GM23338 (cell line): ENCODE data around the gene SMIM34. TPM values are rescaled to one million over a fixed set of nuclear protein-coding genes. Genes with fewer than 3 reads are reported as not detected.
A peak's percentile ranks its signal among the peaks of the same experiment; 100 is the strongest.
"Not testable (repeated sequence)": the region's sequence is repeated elsewhere in the genome, so short reads cannot be mapped to it uniquely, and the experiment has no call there.

Experiments used
- ATAC-seq: fragments of 200-7000 bp; cut with Tn5 transposase; 3 replicates; pipeline ENCODE4 v1.9.1; 2020
- DNase-seq: peaks from one replicate; pipeline ENCODE4 v3.0.0-alpha.2; 2015; ENCODE audit warnings: low spot score
- H2AFZ ChIP-seq: fragments of 200-600 bp; sonication (generic); 2 replicates; pipeline ENCODE4 v1.8.0; 2016; ENCODE audit warnings: antibody characterized with exemption, mild to moderate bottlenecking, moderate library complexity
- H3F3A ChIP-seq: fragments of 200-600 bp; sonication (generic); replicated peaks from 2 replicates; pipeline ENCODE4 v1.8.0; 2017; ENCODE audit warnings: antibody characterized with exemption, mixed run types, low read depth
- H3K27ac ChIP-seq: fragments of 200-600 bp; sonication (generic); 2 replicates; pipeline ENCODE4 v1.6.1; 2016; ENCODE audit warnings: low read depth
- H3K27me3 ChIP-seq: fragments of 200-600 bp; sonication (generic); 2 replicates; pipeline ENCODE4 v1.8.0; 2016; ENCODE audit warnings: mild to moderate bottlenecking, mixed run types, moderate library complexity; ENCODE audit not compliant: insufficient read depth
- H3K36me3 ChIP-seq: fragments of 200-600 bp; sonication (generic); 2 replicates; pipeline ENCODE4 v1.8.0; 2016; ENCODE audit warnings: mild to moderate bottlenecking; ENCODE audit not compliant: insufficient read depth
- H3K4me1 ChIP-seq: fragments of 200-600 bp; sonication (generic); 2 replicates; pipeline ENCODE4 v1.8.0; 2016; ENCODE audit warnings: mild to moderate bottlenecking, moderate library complexity; ENCODE audit not compliant: insufficient read depth
- H3K4me2 ChIP-seq: fragments of 200-600 bp; sonication (generic); 2 replicates; pipeline ENCODE4 v1.7.1; 2017; ENCODE audit warnings: mixed run types
- H3K4me3 ChIP-seq: fragments of 200-600 bp; sonication (generic); 2 replicates; pipeline ENCODE4 v1.6.1; 2016; ENCODE audit warnings: mixed run types
- H3K79me2 ChIP-seq: fragments of 200-600 bp; sonication (generic); replicated peaks from 2 replicates; pipeline ENCODE4 v1.8.0; 2017; ENCODE audit warnings: mild to moderate bottlenecking; ENCODE audit not compliant: insufficient read depth
- H3K9me2 ChIP-seq: fragments of 200-600 bp; sonication (generic); 2 replicates; pipeline ENCODE4 v1.8.0; 2017; ENCODE audit not compliant: insufficient read depth
- H4K20me1 ChIP-seq: fragments of 200-600 bp; sonication (generic); replicated peaks from 2 replicates; pipeline ENCODE4 v1.8.0; 2017; ENCODE audit warnings: mild to moderate bottlenecking; ENCODE audit not compliant: insufficient read depth
- H3K27ac Mint-ChIP-seq: 2 replicates; pipeline ENCODE4 v1.8.0; 2020; ENCODE audit warnings: inconsistent platforms, mild to moderate bottlenecking, moderate library complexity, mixed read lengths
- H3K27me3 Mint-ChIP-seq: 3 replicates; pipeline ENCODE4 v1.8.0; 2022; ENCODE audit warnings: low read depth, mild to moderate bottlenecking, moderate library complexity, mixed read lengths, inconsistent platforms; ENCODE audit not compliant: insufficient read depth, poor library complexity
- H3K36me3 Mint-ChIP-seq: 3 replicates; pipeline ENCODE4 v1.8.0; 2021; ENCODE audit warnings: low read depth, mild to moderate bottlenecking, inconsistent platforms, moderate library complexity, mixed read lengths
- H3K4me1 Mint-ChIP-seq: 3 replicates; pipeline ENCODE4 v1.8.0; 2020; ENCODE audit warnings: mild to moderate bottlenecking, inconsistent platforms, mixed read lengths
- H3K4me3 Mint-ChIP-seq: 3 replicates; pipeline ENCODE4 v1.8.0; 2021; ENCODE audit warnings: moderate library complexity, mild to moderate bottlenecking, inconsistent platforms, mixed read lengths
- H3K9me3 Mint-ChIP-seq: 3 replicates; pipeline ENCODE4 v1.8.0; 2020; ENCODE audit warnings: moderate library complexity, mild to moderate bottlenecking, inconsistent platforms, mixed read lengths
- long read RNA-seq: library from polyadenylated mRNA; unstranded; transcript quantifications from one replicate; pipeline ENCODE4 v2.0.0, GENCODE V29; 2020; ENCODE audit not compliant: unreplicated experiment
- polyA plus RNA-seq: library from polyadenylated mRNA; unstranded; fragments of >200 nt; fragmentation: Nextera tagmentation; extraction: Ambion mirVana; gene quantifications from 2 replicates; pipeline ENCODE4 v1.2.1, GENCODE V29; 2016
- total RNA-seq: library from RNA; depleted of rRNA; stranded (reverse); fragments of >200 nt; shearing (Covaris generic); gene quantifications from 2 replicates; pipeline ENCODE4 v1.2.3, GENCODE V29; 2014; rRNA removed

Gene SMIM34
- total RNA-seq: not detected in 2 replicates
- not detected in 2 replicates for polyA plus RNA-seq
- long read RNA-seq: 0 reads

GRCh38 chr21:34423805-34424204 is at the start of gene SMIM34:
SMIM34 (minus strand) TSS chr21:34423951; CDS start chr21:34423839, 112 bp downstream.
- not testable (repeated sequence) for H3K36me3 Mint-ChIP-seq, H3K4me1 Mint-ChIP-seq, H3K36me3 ChIP-seq, H3F3A ChIP-seq, H3K27ac Mint-ChIP-seq, H2AFZ ChIP-seq, H3K4me2 ChIP-seq, H3K79me2 ChIP-seq, H3K9me2 ChIP-seq, H3K27me3 Mint-ChIP-seq, H3K9me3 Mint-ChIP-seq, H3K4me3 Mint-ChIP-seq, H4K20me1 ChIP-seq, ATAC-seq, H3K4me3 ChIP-seq, H3K27ac ChIP-seq, H3K4me1 ChIP-seq, DNase-seq, H3K27me3 ChIP-seq

GRCh38 chr21:34467333-34467732 is 43.6 kb upstream of the SMIM34 start:
- H3K9me2 ChIP-seq, H3F3A ChIP-seq, H3K36me3 Mint-ChIP-seq, H3K36me3 ChIP-seq, DNase-seq, H3K9me3 Mint-ChIP-seq, H2AFZ ChIP-seq, H3K27me3 ChIP-seq, H3K79me2 ChIP-seq, H3K4me1 Mint-ChIP-seq, ATAC-seq, H3K4me3 ChIP-seq, H4K20me1 ChIP-seq, H3K4me3 Mint-ChIP-seq, H3K4me2 ChIP-seq, H3K27ac Mint-ChIP-seq, H3K4me1 ChIP-seq, H3K27me3 Mint-ChIP-seq, H3K27ac ChIP-seq: not testable (repeated sequence)

GRCh38 chr21:34459426-34459825 is 35.7 kb upstream of the SMIM34 start:
- H3K36me3 Mint-ChIP-seq, H3K4me1 ChIP-seq, H3K36me3 ChIP-seq, H3K4me1 Mint-ChIP-seq, H3K79me2 ChIP-seq, H3K27me3 ChIP-seq, H3K27ac ChIP-seq, H3K27ac Mint-ChIP-seq, H3K9me3 Mint-ChIP-seq, H3K4me3 ChIP-seq, H4K20me1 ChIP-seq, H2AFZ ChIP-seq, H3F3A ChIP-seq, H3K9me2 ChIP-seq, H3K4me2 ChIP-seq, H3K27me3 Mint-ChIP-seq, H3K4me3 Mint-ChIP-seq, DNase-seq: not testable (repeated sequence)
- ATAC-seq: peak; percentile 95

- H3K9me2 ChIP-seq, ATAC-seq, H3K27me3 ChIP-seq, H3K79me2 ChIP-seq, H3F3A ChIP-seq, H3K4me1 Mint-ChIP-seq, H3K4me1 ChIP-seq, H3K36me3 ChIP-seq, H3K9me3 Mint-ChIP-seq, H3K27ac ChIP-seq, H3K27ac Mint-ChIP-seq, H3K4me2 ChIP-seq, H3K4me3 Mint-ChIP-seq, H3K4me3 ChIP-seq, H4K20me1 ChIP-seq, H3K27me3 Mint-ChIP-seq, H3K36me3 Mint-ChIP-seq, H2AFZ ChIP-seq, DNase-seq: not testable (repeated sequence)
Observed at GRCh38 chr21:34458266-34458665, 34.5 kb upstream of the SMIM34 start.

GRCh38 chr21:34456180-34456579 is 32.4 kb upstream of the SMIM34 start:
- not testable (repeated sequence) for H3K4me1 Mint-ChIP-seq, H2AFZ ChIP-seq, H3K79me2 ChIP-seq, H3K27ac Mint-ChIP-seq, H4K20me1 ChIP-seq, DNase-seq, H3K4me3 ChIP-seq, H3K27me3 Mint-ChIP-seq, H3F3A ChIP-seq, H3K4me1 ChIP-seq, H3K4me3 Mint-ChIP-seq, H3K36me3 ChIP-seq, H3K9me2 ChIP-seq, H3K9me3 Mint-ChIP-seq, H3K27ac ChIP-seq, ATAC-seq, H3K36me3 Mint-ChIP-seq, H3K4me2 ChIP-seq, H3K27me3 ChIP-seq

- not testable (repeated sequence) for H3K4me3 Mint-ChIP-seq, H3K79me2 ChIP-seq, ATAC-seq, H3K27me3 ChIP-seq, H2AFZ ChIP-seq, H3K4me2 ChIP-seq, H3K36me3 ChIP-seq, DNase-seq, H3K4me3 ChIP-seq, H3K4me1 ChIP-seq, H3K27ac Mint-ChIP-seq, H4K20me1 ChIP-seq, H3F3A ChIP-seq, H3K36me3 Mint-ChIP-seq, H3K9me2 ChIP-seq, H3K4me1 Mint-ChIP-seq, H3K27ac ChIP-seq, H3K27me3 Mint-ChIP-seq, H3K9me3 Mint-ChIP-seq
Observed at GRCh38 chr21:34455628-34456027, 31.9 kb upstream of the SMIM34 start.

- not testable (repeated sequence) for H3K27ac Mint-ChIP-seq, H3K36me3 ChIP-seq, H3K27me3 ChIP-seq, H2AFZ ChIP-seq, ATAC-seq, H3K4me3 Mint-ChIP-seq, H3K9me2 ChIP-seq, H3K79me2 ChIP-seq, H3F3A ChIP-seq, H3K4me3 ChIP-seq, H3K4me1 ChIP-seq, DNase-seq, H3K36me3 Mint-ChIP-seq, H3K27ac ChIP-seq, H4K20me1 ChIP-seq, H3K9me3 Mint-ChIP-seq, H3K4me1 Mint-ChIP-seq, H3K27me3 Mint-ChIP-seq, H3K4me2 ChIP-seq
Observed at GRCh38 chr21:34447018-34447417, 23.3 kb upstream of the SMIM34 start.
